ENCODE measurements around the gene RPUSD3.
"Not testable (repeated sequence)": the region's sequence is repeated elsewhere in the genome, so short reads cannot be mapped to it uniquely, and the experiment has no call there.

The RPUSD3 gene

GRCh38 chr3:9865125-9865637, 21.4 kb upstream of the RPUSD3 start:
- DNase-seq, result not testable (repeated sequence)

GRCh38 chr3:9864200-9864927, 20.6 kb upstream of the RPUSD3 start:
- DNase-seq, result peak; percentile 61 to 73 (median 65)

- no peak for DNase-seq
Observed at GRCh38 chr3:9863058-9863772, 19.4 kb upstream of the RPUSD3 start.

GRCh38 chr3:9862391-9863057, 18.7 kb upstream of the RPUSD3 start:
- peak; percentile 36 to 76 (median 58) for DNase-seq

DNA sequence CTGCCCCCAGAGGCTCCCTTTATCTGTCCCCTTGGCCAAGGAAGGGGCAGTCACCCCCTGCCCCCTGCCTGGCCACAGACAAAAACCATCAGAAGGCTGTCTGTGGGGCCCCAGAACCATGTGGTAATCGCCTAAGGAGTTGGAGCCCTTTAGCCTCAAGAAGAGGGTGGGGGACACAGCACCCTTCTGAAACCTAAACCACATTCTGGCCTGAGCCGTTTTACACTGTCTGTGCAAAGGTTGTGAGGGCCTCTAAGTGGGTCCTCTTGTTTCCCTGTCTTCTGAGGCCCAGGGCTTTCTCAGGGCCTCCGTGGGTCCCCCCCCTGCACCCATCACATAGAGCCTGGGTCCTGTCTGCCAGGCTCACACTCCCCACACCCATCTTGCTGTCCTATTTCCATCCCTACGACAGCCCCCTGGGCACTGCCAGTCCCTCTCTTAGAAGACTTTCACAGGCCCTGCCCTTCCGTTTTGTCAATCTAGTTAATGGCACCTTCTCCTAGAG, 17.9 kb upstream of the RPUSD3 start:
- no peak for DNase-seq

DNA sequence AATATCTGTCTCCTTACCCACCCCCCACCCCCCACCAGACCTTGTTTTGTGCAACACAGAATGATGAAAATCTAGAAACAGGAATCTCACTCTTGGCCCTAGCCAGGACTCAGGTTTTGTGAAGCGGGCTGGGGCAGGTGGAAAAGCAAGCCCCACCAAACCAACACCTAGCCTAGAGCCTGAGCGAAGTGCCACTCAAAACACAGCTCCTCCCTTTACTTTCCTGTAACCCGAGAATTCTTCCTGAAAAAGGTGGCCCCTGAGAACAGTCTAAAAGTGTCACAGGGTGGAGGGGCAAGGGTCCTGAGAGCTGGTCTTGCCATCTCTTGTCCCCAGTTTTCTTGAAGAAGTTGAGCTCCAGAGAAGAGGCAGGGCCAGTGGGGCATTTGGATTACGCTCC, 17.4 kb upstream of the RPUSD3 start:
- no peak for DNase-seq

- DNase-seq, result no peak
Observed at GRCh38 chr3:9859530-9860025, 15.8 kb upstream of the RPUSD3 start.

GRCh38 chr3:9855594-9855993, 11.8 kb upstream of the RPUSD3 start:
- no peak for DNase-seq

DNA sequence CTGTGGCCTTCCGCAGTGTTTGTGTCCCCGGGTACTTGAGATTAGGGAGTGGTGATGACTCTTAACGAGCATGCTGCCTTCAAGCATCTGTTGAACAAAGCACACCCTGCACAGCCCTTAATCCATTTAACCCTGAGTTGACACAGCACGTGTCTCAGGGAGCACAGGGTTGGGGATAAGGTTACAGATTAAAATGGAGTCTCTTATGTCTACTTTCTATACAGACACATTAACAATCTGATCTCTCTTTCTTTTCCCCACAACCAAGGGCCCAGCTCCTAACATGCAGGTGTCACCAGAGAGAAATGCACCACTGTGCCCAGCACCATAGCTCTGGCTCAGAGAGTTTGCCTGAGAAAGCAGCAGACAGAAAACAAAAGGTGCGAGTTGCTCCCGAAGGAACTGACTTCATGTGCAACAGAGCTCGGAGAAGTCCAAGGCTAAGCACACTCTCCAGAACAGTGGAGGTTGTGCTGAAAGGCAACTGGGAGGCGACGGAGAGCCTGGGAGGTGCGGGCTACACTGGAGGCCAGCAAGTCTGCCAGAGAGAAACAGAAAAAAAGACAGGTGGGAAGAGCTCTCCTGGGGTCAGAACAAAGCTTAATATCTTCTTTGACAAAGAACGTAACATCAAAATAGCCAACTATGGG, 10.6 kb upstream of the RPUSD3 start:
- DNase-seq, result not testable (repeated sequence)

- no peak for DNase-seq
Observed at GRCh38 chr3:9852528-9852927, 8.7 kb upstream of the RPUSD3 start.

- not testable (repeated sequence) for DNase-seq
Observed at GRCh38 chr3:9851926-9852325, 8.1 kb upstream of the RPUSD3 start.

DNA sequence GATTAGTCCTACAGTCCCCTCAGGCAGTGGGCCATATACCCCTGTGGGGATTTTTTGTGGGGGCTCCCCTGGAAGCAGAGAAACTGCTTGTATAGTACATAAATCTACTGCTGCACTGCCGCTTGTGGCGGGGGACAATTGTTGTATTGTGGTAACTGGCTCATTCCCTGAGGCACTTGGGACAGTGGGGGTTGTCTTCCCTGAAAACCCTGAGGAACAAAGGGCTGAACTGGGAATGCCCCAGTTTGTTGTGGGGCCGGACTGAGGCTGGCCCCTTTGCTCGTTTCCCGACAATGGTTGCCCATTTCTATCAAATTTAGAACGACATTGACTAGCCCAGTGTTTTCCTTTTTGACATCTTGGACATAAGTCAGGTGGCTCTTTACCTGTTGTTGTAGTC, 7.6 kb upstream of the RPUSD3 start:
- DNase-seq, result not testable (repeated sequence)

DNA sequence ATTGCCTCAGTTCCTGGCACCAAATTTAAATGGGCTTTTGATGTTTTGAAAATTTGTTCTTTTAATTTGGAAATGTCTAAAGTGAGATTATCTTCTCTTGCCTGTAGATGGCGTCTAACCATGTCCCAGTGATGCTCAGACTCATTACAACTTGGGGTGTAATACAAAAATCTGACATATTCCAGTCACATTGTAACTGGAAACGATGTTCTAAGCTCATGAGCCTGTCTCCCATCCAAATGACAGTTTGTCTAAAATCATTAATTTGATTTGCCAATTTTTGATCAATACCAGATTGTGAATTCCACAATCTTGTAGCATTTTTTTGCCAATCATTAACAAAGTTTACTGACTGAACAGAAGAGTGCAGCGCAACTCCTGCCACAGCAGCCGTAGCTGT, 5.1 kb upstream of the RPUSD3 start:
- DNase-seq, result peak; percentile 35 to 58 (median 48)

GRCh38 chr3:9847870-9848269, 4.1 kb upstream of the RPUSD3 start:
- DNase-seq, result not testable (repeated sequence)

- no peak for DNase-seq
Observed at GRCh38 chr3:9846931-9847488, 3.2 kb upstream of the RPUSD3 start.

DNA sequence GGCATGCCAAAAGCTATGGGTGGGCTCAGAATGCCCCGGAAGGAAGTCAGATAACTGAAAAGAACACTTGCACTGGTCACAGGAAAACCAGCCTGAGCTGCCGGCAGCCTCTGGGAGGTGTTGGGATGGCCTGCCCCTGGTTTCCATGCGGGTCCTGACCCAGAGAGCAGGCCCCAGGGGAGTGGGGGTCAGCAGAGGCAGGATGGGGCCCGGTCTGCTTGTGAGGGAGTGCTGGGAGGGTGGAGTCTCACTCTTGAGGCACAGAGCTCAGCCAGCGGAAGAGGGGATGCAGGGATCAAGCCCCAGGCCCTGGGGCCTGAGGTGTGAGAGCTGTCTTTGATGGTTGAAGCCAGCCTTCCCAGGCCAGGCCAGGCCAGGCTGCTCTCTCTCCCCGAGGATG, 2.4 kb upstream of the RPUSD3 start:
- no peak for DNase-seq

- no peak for DNase-seq
Observed at GRCh38 chr3:9841015-9841414, 2.8 kb downstream of the RPUSD3 start.

- no peak for DNase-seq
Observed at GRCh38 chr3:9838856-9839255, 5.0 kb downstream of the RPUSD3 start.

- DNase-seq, result peak in 2 of 3 donors; percentile 21 to 23
Observed at GRCh38 chr3:9837701-9838582, 5.9 kb downstream of the RPUSD3 start.

DNA sequence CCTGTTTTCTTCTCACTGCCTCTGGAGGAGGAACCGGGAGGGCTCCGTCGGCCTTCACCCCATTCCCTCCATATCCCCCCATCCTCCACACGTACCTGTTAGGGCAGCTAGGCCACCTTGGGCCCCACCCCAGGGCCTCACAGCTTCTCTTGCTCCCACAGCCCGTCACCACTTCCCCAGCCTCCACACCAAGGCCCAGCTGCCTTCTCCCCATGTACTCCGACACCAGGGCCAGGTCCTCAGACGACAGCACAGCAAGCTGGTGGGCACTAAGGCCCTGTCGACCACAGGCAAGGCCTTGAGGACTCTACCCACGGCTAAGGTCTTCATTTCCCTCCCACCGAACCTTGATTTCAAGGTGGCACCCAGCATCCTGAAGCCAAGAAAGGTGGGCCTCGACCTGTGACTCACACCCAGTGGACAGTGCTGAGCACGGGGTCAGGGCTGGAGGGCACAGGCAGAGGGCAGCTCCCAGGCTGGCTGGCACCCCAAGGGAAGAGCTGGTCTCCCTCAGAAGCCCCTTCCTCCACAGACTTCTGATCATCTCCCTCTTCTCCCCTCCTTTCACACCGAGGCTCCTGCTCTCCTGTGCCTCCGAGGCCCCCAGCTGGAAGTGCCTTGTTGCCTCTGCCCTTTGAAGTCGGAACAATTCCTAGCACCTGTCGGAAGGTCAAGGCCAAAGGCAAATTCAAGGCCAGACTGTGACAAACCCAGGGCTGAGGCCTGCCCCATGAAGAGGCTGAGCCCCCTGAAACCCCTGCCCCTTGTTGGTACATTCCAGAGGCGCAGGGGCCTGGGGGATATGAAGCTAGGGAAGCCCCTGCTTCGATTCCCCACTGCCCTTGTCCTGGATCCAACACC, 9.1 kb downstream of the RPUSD3 start:
- DNase-seq, result no peak

Measured in suppressor macrophage treated with lipopolysaccharide for 1 hour (primary cell).